Activated naive CD4-positive, alpha-beta T cell treated with anti-CD3 and anti-CD28 coated beads, Interleukin-2, amount 50 U/mL, for 16 hours (primary cell): ENCODE measurements around the gene OSBP.
"Not testable (repeated sequence)": the region's sequence is repeated elsewhere in the genome, so short reads cannot be mapped to it uniquely, and the experiment has no call there.

Experiments
- DNase-seq: peaks from one replicate; pipeline ENCODE4 v3.0.0-alpha.2; 2020

OSBP gene, protein sequence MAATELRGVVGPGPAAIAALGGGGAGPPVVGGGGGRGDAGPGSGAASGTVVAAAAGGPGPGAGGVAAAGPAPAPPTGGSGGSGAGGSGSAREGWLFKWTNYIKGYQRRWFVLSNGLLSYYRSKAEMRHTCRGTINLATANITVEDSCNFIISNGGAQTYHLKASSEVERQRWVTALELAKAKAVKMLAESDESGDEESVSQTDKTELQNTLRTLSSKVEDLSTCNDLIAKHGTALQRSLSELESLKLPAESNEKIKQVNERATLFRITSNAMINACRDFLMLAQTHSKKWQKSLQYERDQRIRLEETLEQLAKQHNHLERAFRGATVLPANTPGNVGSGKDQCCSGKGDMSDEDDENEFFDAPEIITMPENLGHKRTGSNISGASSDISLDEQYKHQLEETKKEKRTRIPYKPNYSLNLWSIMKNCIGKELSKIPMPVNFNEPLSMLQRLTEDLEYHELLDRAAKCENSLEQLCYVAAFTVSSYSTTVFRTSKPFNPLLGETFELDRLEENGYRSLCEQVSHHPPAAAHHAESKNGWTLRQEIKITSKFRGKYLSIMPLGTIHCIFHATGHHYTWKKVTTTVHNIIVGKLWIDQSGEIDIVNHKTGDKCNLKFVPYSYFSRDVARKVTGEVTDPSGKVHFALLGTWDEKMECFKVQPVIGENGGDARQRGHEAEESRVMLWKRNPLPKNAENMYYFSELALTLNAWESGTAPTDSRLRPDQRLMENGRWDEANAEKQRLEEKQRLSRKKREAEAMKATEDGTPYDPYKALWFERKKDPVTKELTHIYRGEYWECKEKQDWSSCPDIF

DNA sequence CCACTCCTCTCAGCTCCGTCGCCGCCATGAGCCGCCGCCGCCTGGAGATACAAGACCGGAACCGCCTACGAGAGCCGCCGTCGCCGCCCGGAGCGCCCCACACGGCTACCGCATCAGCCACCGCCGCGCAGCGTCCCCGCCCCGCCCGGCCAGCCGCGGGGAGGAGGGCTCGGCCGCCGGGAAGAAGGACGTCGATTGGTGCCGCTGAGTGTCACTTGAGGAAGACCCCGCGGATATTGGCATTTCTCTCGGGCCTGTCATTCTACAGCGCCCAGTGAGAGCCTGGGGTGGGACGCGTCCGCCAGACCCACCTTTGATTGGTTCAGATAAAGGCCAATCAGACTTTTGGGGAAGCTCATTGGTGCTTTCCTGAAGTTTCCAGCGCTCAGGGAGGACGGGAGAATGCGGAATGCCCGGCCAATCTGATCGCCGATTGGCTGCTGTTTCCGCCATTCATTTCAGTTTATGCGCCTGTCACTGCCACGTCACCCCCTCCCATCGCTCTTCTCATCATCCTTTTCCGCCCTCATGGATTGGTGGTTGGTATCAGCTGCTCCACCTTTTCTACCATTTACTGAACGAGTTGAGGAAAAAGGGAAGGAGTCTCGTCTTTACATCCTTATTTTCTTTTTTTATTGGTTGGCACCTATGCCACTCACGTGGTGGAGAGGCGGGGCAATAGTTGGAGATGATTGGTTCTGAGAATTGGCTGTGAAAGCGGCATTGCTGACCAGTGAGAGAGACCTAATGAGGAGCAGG is at the start of gene OSBP:
OSBP (minus strand) TSS at position 138 of the 759 bp plus-strand sequence; CDS start at position 28, 110 bp downstream.
- peak; percentile 96 for DNase-seq

DNA sequence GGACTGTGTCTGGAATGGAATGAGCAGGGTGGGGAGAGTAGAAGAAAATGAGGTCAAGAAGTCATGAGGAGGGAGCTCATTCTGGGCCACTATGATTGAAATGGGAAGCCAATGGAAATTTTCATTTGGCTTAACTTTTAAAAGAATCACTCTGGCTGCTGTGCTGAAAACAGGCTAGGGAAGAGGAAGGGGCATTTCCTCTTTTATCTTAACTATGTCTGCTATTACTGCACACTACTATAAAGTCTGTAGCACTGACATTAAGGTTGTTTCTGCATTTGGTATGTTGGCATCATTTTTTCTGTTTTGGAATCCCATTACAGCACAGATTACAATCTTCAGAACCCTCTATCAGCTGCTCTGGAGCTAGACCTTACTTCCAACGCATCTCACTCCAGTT is 45.0 kb upstream of the OSBP start:
- DNase-seq: no peak

DNA sequence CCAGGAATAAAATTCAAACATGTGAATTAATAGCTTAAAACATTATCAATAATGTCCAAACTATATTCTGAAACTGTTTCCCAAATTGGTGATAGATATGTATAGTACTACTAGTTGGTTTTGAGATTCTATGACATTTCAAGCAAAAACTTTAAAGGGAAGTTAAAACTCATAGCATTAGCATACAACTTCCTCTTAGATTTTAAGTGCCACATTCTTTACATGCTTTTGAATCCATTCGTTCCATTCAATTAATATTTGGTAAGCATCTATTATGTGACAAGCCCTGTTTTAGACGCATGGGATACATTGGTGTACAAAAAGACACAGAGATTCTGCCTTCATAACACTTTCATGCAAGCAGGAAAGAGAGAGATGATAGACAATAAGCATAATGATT is 44.4 kb upstream of the OSBP start:
- no peak for DNase-seq

DNA sequence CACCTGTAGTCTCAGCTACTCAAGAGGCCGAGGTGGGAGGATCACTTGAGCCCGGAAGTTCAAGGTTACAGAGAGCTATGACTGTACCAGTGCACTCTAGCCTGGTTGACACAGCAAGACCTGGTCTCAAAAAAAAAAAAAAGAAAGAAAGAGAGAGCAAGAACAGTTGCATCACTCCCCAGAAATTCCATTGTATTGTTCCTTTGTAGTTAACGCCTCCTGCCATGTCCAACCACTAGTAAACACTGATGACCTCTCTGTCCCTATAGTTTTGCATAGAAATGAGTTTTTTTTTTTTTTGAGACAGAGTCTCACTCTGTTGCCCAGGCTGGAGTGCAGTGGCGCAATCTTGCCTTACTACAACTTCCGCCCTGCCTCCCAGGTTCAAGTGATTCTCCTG is 42.5 kb upstream of the OSBP start:
- DNase-seq: no peak

DNA sequence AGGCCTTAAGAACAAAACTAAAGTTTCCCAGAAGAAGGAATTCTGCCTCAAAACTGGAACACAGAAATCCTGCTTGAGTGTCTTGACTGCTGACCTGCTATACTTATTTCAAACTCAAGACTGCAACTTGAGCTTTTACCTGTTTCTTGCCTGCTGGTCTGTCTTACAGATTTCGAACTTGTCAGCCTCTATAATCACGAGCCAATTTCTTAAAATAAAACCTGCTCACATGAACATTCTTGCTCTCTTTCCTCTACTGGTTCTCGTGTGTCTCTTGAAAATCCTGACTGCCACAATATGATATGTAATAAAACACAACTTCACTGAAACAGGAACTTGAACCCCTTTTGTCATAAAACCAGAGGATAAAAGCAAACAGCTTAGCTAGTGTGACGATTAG is 39.3 kb upstream of the OSBP start:
- no peak for DNase-seq

DNA sequence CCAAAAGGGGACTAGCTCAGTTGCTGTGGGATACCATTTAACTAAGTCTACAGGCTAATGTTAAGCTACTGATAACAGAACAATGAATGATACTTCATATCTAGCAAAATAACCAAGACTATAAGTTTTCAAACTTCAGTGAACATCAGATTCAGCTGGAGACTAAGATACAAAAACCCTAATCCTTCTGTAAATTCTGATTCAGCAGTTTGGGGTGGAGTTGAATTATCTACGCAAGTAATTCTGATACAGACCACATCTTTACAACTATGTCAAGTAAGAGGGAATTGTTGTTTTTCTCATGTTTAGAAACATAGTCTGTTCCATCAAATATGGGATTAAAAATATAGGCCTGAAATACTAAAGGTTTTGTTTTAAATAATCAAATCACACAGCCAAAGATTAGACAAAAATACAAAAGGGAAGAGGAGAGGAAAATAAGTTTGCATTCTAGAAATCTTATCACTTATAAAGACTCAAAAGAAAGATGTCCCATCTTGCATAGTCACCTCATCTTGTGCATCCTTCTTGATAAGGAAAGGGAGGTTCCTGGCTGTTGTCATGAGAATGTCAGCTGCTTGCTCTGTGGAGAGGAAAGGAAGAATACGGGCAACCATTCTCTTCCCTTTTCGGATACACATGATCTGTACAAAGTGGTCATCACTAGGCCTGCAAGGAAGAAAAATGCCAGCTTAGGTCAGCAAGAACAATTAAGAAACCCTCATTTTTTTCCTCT is 31.8 kb upstream of the OSBP start:
- no peak for DNase-seq

DNA sequence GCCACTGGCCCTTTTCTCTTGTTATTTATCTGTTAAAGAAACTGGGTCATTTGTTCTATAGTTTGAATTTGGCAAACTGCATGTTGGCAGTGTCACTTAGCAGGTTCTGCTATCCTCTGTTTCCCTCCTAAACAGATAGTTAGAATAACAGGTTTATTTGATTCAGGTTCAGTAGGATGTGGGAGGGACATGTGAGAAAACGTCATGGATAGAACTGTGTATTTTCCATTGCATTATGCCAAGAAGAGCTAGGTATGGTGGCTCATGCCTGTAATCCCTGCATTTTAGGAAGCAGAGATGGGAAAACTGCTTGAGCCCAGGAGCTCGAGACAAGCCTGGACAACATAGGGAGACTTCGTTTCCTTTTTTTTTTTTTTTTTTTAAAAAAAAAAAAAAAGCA is 29.0 kb upstream of the OSBP start:
- DNase-seq: no peak

DNA sequence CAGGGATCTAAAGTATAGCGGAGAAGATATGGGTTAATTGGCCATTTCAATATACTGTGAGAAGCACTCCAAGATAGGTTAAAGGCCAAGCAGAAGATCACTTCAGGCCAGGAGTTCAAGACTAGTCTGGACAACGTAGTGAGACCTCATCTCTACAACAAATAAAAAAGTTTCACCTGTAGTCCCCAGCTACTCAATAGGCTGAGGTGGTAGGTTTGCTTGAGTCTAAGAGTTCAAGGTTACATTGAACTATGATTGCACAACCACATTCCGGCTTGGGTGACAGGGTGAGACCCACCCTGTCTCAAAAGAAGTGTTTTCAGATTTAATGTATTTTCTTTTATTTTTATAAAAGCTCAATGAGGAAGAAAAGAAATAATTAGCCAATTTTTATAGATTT is 27.8 kb upstream of the OSBP start:
- DNase-seq: no peak

DNA sequence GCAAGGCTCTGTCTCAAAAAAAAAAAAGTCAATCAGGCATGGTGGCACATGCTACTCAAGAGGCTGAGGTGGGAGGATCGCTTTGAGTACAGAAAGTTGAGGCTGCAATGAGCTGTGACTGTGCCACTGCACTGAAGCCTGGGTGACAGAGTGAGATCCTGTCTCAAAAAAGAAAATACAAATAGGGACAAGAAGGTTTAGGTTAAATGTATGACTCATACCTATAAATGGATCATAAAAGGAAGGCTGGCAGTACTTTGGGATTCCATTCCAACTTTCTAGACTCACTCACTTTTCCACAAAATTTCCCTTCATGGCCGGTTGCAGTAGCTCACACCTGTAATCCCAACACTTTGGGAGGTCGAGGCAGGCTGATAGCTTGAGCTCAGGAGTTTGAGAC is 25.6 kb upstream of the OSBP start:
- no peak for DNase-seq

DNA sequence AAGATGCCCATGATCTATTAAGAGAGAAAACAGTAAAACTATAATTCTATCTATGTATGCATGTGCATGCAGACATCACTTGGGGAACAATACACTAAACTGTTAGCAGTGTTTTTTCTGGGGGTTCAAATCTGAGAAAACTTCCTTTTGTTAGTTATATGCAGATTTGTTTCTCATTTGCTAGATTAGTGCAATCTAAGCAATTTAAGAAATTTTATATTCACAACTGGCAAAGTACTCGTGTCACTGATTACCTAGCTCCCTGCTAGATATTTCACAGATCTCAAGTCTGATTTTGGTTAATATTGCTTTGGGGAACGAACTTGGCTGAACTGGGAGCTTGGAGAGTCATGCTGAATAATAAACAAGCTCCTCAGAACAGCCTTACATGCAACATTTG is 14.9 kb upstream of the OSBP start:
- no peak for DNase-seq

DNA sequence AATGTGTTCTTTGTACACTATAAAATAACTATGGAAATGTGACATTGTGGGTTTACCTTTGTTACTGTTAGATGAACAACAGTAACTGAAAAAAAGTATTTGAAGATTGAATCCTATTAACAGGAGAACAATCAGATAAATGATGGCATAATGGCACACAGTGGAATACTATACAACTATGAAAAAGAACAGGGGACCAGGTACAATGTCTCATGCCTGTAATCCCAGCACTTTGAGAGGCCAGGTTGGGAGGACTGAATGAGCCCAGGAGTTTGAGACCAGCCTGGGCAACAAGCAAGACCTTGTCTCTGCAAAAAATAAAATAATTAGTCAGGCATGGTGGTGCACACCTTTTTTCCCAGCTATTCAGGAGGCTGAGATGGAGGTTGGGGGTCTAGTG is 14.4 kb upstream of the OSBP start:
- DNase-seq: no peak

DNA sequence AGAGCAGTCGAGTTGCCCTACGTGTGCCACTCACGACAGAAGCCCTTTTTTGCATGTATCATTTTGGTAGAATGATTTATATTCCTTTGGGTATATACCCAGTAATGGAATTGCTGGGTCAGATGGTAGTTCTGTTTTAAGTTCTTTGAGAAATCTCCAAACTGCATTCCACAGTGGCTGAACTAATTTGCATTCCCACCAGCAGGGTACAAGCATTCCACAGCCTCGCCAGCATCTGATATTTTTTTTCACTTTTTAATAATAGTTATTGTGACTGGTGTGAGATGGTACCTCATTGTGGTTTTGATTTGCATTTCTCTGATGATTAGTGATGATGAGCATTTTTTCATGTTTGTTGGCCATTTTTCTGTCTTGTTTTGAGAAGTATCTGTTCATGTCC is 11.4 kb upstream of the OSBP start:
- not testable (repeated sequence) for DNase-seq

DNA sequence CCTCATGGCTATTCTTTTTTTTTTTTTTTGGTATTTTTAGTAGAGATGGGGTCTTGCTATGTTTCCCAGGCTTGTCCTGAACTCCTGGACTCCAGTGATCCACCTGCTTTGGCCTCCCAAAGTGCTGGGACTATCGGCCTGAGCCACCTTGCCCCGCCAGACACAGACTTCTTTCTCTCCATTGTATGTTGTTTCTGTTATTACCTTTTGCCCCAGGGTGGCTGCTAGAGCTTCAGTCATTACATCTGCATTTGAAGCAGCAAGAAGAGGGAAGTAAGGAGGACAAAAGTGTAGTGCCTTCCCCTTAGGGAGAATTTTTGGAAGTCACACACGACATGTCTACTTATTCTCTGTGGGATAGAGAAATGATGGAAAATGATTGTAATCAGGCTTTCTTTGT is 10.1 kb upstream of the OSBP start:
- no peak for DNase-seq

DNA sequence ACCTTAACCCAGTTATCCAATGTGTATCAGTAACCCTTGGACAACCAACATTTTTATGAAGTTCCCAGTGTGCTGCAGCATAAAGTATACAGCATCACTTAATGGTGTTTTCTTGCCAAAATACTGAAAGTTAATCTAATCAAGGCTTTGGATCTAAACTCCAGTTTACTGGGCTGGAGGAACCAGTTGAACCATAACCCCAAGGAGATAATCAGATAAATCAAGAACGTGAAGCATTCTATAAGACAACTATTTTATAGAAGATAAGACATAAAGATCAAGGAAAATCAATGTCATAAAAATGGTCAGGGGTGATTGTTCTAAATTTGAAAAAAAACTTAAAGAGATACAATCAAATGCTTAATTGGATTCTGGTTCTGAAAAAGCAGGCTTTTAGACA is 2.3 kb upstream of the OSBP start:
- DNase-seq: no peak

DNA sequence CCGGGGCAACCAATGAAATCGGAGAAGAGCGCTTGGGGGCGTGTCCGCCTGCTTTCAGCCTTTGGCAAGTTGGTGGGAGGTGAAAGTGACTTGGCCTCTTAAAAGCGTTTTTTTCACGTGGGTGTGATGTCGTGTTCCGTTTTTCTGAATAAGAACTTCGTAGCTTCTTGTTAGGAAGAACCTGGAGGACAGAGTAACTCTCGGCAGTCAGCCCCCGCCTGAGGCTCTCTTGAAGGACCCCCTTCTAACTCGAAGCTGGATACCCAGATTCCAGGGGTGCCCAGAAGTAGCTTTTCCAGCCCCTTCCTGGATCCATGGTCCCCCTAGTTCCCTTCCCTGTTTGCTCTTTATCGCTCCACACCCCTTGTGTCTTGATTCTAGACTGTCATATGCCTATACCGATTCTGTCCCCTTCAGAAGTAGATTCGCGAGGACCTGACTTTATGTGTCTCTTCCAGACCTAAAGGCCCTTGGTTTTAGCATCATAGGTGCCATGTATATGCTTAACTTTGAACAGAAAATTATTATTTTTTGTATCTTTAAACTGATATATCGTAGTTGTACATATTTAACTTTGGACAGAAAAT is 915 bp upstream of the OSBP start:
- DNase-seq: no peak

DNA sequence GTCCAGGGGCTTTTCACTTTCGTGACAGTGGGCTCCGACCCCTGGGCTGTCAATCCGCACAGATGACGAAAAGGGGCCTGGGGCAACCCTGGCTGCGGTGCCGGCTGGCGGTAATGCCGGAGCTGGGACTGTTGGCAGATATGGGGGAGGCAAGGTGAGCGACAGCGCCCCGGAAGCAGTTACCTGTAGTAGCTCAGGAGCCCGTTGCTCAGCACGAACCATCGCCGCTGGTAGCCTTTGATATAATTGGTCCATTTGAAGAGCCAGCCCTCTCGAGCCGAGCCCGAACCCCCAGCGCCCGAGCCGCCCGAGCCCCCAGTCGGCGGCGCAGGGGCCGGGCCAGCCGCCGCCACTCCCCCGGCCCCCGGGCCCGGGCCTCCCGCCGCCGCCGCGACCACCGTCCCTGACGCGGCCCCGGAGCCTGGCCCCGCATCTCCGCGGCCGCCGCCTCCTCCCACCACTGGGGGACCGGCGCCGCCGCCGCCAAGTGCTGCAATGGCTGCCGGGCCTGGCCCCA is 396 bp downstream of the OSBP start:
- peak; percentile 66 for DNase-seq

DNA sequence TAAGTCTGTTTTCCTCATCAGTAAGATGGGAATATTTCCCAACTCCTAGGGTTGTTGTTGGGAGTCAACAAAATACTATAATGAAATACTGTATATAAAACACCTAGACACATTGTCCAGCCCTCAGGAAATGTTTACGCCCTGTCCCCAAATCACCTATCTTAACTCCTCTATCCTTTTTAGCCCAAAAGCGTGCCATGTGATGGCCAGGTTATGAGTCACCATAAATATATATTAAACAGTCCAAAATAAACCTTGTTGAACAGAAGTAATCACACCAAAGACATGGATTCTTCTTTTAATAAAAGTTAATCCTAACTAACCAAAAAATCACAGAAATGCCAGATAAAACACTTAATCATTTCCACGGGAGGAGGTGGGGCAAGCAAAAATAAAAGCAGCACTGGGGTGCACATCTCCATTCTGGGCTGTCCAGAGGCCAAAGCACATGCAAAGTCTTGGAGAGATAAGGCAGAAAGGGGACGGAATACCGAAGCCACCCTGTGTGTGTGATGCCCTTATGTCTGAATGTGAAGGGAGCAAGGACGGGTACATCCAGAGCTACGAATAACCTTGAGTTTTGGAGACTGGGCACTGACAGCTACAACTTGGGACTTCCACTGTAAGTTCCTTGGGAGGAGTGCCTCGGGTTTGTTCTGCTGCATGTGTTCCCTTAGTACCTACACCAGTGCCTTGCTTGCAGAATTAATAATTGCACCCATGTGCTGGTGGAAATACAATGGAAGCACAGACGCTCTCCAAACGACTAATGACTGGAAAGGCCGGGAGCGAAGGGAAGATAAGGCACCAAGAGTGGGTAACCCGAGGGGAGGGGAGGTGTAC is 1.1 kb downstream of the OSBP start:
- no peak for DNase-seq

DNA sequence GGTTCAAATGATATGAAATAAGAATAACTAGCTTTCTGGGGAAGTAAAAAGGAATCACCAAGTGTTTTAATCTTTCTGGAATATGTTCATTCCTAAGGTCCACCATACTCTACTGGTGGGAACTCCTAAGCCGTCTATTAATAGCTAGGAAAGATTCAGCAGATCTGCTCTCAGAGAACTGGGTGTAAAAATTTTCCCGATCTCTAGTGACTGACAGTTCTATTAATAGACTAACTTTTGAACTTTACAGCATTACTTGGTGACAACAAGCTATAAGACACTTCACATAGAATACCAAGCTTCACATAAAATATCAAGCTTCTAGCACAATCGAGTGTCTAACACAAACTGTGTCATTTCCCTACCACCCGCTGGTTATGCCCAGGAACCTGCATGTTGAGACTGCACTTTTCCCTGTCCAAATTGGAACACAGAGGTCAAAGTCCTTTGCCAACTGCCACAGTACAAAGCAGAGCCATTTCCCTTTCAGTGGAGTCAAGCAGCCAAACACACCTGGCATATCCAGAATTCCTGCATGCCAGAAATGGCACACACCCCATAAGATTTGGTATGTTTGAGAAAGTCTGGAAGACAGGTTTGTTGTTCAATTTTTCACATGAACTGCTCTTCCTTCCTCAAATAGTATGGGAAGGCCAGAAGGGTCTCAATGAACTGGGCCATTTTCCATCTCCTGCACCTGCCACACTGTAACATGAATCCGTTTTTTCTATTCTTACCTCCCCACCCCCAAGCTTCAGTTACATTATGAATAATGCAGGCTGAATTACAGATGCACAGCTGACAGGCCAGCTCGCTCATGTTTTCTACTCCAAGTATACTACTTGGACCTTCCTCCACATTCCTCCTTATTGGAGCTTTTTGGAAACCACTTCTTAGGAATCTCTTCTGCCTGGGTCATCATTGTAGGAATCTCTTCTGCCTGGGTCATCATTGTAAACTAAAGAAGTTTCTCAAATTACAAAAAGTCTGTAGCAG is 3.7 kb downstream of the OSBP start:
- no peak for DNase-seq

DNA sequence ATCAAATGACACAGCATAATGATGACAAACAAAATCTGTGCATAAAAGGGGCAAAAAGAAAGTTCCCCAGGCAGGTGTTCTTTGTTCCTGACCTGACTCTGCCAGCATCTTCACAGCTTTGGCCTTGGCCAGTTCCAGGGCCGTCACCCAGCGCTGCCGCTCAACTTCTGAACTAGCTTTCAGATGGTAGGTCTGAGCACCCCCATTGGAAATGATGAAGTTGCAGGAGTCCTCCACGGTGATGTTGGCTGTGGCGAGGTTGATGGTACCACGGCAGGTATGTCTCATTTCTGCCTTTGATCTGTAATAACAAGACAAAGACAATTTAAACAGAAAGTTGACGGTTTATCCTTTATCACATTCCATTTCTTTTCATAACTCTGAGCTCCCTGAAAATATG is 5.3 kb downstream of the OSBP start:
- DNase-seq: peak; percentile 17
